ENCODE data around the gene PNPO. TPM values are rescaled to one million over a fixed set of nuclear protein-coding genes. Genes with fewer than 3 reads are reported as not detected.

PNPO gene
- total and polyA plus RNA-seq, 2 donors: 9.0 to 21.4 TPM

DNA sequence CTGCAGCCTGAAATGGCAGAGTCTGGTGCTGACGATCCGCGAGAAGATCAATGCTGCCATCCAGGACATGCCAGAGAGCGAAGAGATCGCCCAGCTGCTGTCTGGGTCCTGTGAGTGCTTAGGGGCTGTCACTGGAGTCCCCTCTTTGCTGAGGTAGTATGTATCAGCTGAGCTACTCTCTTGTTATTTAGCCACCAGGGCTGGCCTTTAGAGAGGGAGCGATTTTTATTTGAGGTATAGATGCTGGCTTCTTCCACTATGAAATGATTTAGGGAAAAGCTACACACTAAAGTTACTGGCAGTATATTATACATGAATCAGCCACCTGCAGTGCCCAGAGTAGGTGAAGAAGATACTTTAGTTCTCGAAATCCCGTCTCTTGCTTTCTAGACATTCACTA lies 32.2 kb downstream of the PNPO start:
- 97% methylated on average over 8 of the region's 8 CpGs for WGBS
- Histone ChIP-seq H3K4me1 (ENCODE audit: control insufficient read depth in 2 of 2, insufficient read depth in 2 of 2, low read length in 2 of 2) (peaks cover 23 to 65% of the 10 kb centered on the region in 2 donors), H3K4me3 (ENCODE audit: low read length in 2 of 2) (no peak overlapping the region), H3K27ac (ENCODE audit: low read depth in 1 of 2, low read length in 1 of 2) (no peak overlapping the region), H3K36me3 (ENCODE audit: control insufficient read depth in 2 of 2, insufficient read depth in 2 of 2, low read length in 1 of 2) (peaks cover 28 to 41% of the 10 kb centered on the region in 2 donors), H3K9me3 (ENCODE audit: control insufficient read depth in 2 of 2, insufficient read depth in 1 of 2, low read length in 1 of 2) (no peaks in the 10 kb centered on the region), H3K27me3 (ENCODE audit: control insufficient read depth in 2 of 2, insufficient read depth in 1 of 2, low read length in 1 of 2) (no peaks in the 10 kb centered on the region)
- DNase-seq (ENCODE audit: low read depth in 6 of 9, low spot score in 9 of 9): no peak

- peak in 1 of 9 donors; percentile 28 for DNase-seq (ENCODE audit: low read depth in 6 of 9, low spot score in 9 of 9)
Measured at GRCh38 chr17:47975189-47975822, 33.9 kb downstream of the PNPO start.

GRCh38 chr17:47975823-47976205 lies 34.4 kb downstream of the PNPO start:
- 29% methylated on average over 10 of the region's 10 CpGs for WGBS
- H3K4me1 ChIP-seq (ENCODE audit: control insufficient read depth in 2 of 2, insufficient read depth in 2 of 2, low read length in 2 of 2): peaks cover 18 to 61% of the 10 kb centered on the region in 2 donors
- DNase-seq (ENCODE audit: low read depth in 6 of 9, low spot score in 9 of 9): peak in 5 of 9 donors; percentile 13 to 68 (median 45)
- H3K27me3 ChIP-seq (ENCODE audit: control insufficient read depth in 2 of 2, insufficient read depth in 1 of 2, low read length in 1 of 2): no peaks in the 10 kb centered on the region
- no peaks in the 10 kb centered on the region for H3K9me3 ChIP-seq (ENCODE audit: control insufficient read depth in 2 of 2, insufficient read depth in 1 of 2, low read length in 1 of 2)
- no peak overlapping the region for H3K4me3 ChIP-seq (ENCODE audit: low read length in 2 of 2)
- H3K36me3 ChIP-seq (ENCODE audit: control insufficient read depth in 2 of 2, insufficient read depth in 2 of 2, low read length in 1 of 2): peaks cover 50 to 62% of the 10 kb centered on the region in 2 donors
- H3K27ac ChIP-seq (ENCODE audit: low read depth in 1 of 2, low read length in 1 of 2): peak overlapping the region; percentile 77 to 84

More at GRCh38 chr17:47975189-47975822, 33.9 kb downstream of the PNPO start:
- Histone ChIP-seq H3K27ac (ENCODE audit: low read depth in 1 of 2, low read length in 1 of 2) (peak overlapping the region; percentile 77 to 84), H3K36me3 (ENCODE audit: control insufficient read depth in 2 of 2, insufficient read depth in 2 of 2, low read length in 1 of 2) (peaks cover 45 to 57% of the 10 kb centered on the region in 2 donors), H3K4me3 (ENCODE audit: low read length in 2 of 2) (no peak overlapping the region), H3K27me3 (ENCODE audit: control insufficient read depth in 2 of 2, insufficient read depth in 1 of 2, low read length in 1 of 2) (no peaks in the 10 kb centered on the region), H3K9me3 (ENCODE audit: control insufficient read depth in 2 of 2, insufficient read depth in 1 of 2, low read length in 1 of 2) (no peaks in the 10 kb centered on the region), H3K4me1 (ENCODE audit: control insufficient read depth in 2 of 2, insufficient read depth in 2 of 2, low read length in 2 of 2) (peaks cover 21 to 61% of the 10 kb centered on the region in 2 donors)
- 62% methylated on average over 15 of the region's 15 CpGs for WGBS

GRCh38 chr17:47978324-47978723 lies 37.0 kb downstream of the PNPO start:
- peak in 7 of 9 donors; percentile 21 to 73 (median 54) for DNase-seq (ENCODE audit: low read depth in 6 of 9, low spot score in 9 of 9)
- H3K36me3 ChIP-seq (ENCODE audit: control insufficient read depth in 2 of 2, insufficient read depth in 2 of 2, low read length in 1 of 2): peaks cover 69 to 88% of the 10 kb centered on the region in 2 donors
- no peaks in the 10 kb centered on the region for H3K9me3 ChIP-seq (ENCODE audit: control insufficient read depth in 2 of 2, insufficient read depth in 1 of 2, low read length in 1 of 2)
- no peaks in the 10 kb centered on the region for H3K27me3 ChIP-seq (ENCODE audit: control insufficient read depth in 2 of 2, insufficient read depth in 1 of 2, low read length in 1 of 2)
- H3K4me1 ChIP-seq (ENCODE audit: control insufficient read depth in 2 of 2, insufficient read depth in 2 of 2, low read length in 2 of 2): peaks cover 10 to 57% of the 10 kb centered on the region in 2 donors
- 42% methylated on average over 7 of the region's 7 CpGs for WGBS
- H3K4me3 ChIP-seq (ENCODE audit: low read length in 2 of 2): no peak overlapping the region
- no peak overlapping the region for H3K27ac ChIP-seq (ENCODE audit: low read depth in 1 of 2, low read length in 1 of 2)

DNA sequence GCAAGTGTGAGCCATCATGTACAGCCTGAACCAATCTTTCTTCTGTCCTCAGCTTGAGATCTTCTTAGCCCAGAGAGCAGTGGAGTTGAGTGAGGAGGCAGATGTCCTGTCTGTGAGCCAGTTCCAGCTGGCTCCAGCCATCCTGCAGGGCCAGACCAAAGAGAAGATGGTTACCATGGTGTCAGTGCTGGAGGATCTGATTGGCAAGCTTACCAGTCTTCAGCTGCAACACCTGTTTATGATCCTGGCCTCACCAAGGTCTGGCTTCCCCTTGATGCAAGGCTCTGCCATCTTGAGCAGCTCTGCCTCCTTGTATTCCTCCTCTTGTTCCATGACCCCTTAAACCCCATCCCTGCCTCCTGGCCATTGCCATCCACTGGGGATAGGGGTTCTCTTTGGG lies 39.2 kb downstream of the PNPO start:
- no peaks in the 10 kb centered on the region for H3K27me3 ChIP-seq (ENCODE audit: control insufficient read depth in 2 of 2, insufficient read depth in 1 of 2, low read length in 1 of 2)
- H3K9me3 ChIP-seq (ENCODE audit: control insufficient read depth in 2 of 2, insufficient read depth in 1 of 2, low read length in 1 of 2): no peaks in the 10 kb centered on the region
- H3K4me3 ChIP-seq (ENCODE audit: low read length in 2 of 2): no peak overlapping the region
- no peak overlapping the region for H3K27ac ChIP-seq (ENCODE audit: low read depth in 1 of 2, low read length in 1 of 2)
- peaks cover 6 to 39% of the 10 kb centered on the region in 2 donors for H3K4me1 ChIP-seq (ENCODE audit: control insufficient read depth in 2 of 2, insufficient read depth in 2 of 2, low read length in 2 of 2)
- H3K36me3 ChIP-seq (ENCODE audit: control insufficient read depth in 2 of 2, insufficient read depth in 2 of 2, low read length in 1 of 2): peaks cover 72 to 78% of the 10 kb centered on the region in 2 donors
- no peak for DNase-seq (ENCODE audit: low read depth in 6 of 9, low spot score in 9 of 9)

DNA sequence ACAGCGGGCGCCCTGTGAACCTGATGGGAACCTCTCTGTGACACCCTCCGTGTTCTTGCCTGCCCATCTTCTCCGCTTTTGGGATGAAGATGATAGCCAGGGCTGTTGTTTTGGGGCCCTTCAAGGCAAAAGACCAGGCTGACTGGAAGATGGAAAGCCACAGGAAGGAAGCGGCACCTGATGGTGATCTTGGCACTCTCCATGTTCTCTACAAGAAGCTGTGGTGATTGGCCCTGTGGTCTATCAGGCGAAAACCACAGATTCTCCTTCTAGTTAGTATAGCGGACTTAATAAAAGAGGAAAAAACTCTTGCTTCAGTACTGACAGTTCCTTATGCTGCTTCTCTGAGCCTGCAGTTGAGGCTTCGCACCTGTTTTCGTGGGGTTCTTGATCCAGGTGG lies 40.1 kb downstream of the PNPO start:
- Histone ChIP-seq H3K9me3 (ENCODE audit: control insufficient read depth in 2 of 2, insufficient read depth in 1 of 2, low read length in 1 of 2) (no peaks in the 10 kb centered on the region), H3K27ac (ENCODE audit: low read depth in 1 of 2, low read length in 1 of 2) (no peak overlapping the region), H3K4me1 (ENCODE audit: control insufficient read depth in 2 of 2, insufficient read depth in 2 of 2, low read length in 2 of 2) (peaks cover 0 to 30% of the 10 kb centered on the region in 2 donors), H3K4me3 (ENCODE audit: low read length in 2 of 2) (no peak overlapping the region), H3K27me3 (ENCODE audit: control insufficient read depth in 2 of 2, insufficient read depth in 1 of 2, low read length in 1 of 2) (no peaks in the 10 kb centered on the region), H3K36me3 (ENCODE audit: control insufficient read depth in 2 of 2, insufficient read depth in 2 of 2, low read length in 1 of 2) (peaks cover 68 to 72% of the 10 kb centered on the region in 2 donors)
- no peak for DNase-seq (ENCODE audit: low read depth in 6 of 9, low spot score in 9 of 9)
- 29% methylated on average over 9 of the region's 9 CpGs for WGBS

DNA sequence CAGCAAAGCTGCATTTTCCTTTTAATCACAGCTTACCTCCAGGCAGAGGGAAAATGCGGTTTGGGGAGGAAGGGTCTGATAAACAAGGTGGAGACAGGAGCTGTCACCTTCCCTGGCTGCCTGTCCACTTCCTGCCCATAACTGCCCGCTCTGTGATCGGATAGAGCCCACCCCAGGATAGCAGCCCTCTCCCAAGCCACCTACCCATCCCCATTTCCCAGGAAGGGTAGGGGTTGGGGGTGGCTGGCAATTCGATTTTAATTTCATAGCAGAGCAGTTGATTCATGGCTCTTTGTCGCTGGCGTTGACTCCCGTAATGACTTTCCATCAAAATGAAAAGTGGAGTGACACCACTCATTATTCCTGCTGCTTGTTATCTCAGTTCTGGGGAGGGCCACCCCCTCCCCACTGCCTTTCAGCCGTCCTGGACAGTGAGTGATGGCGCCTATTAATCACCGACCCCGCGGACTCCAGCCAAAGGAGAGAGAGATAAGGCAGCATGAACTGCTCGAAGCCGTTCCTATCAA lies 40.8 kb downstream of the PNPO start:
- no peak overlapping the region for H3K4me3 ChIP-seq (ENCODE audit: low read length in 2 of 2)
- peaks cover 0 to 26% of the 10 kb centered on the region in 2 donors for H3K4me1 ChIP-seq (ENCODE audit: control insufficient read depth in 2 of 2, insufficient read depth in 2 of 2, low read length in 2 of 2)
- H3K27ac ChIP-seq (ENCODE audit: low read depth in 1 of 2, low read length in 1 of 2): no peak overlapping the region
- H3K36me3 ChIP-seq (ENCODE audit: control insufficient read depth in 2 of 2, insufficient read depth in 2 of 2, low read length in 1 of 2): peaks cover 67 to 69% of the 10 kb centered on the region in 2 donors
- no peak for DNase-seq (ENCODE audit: low read depth in 6 of 9, low spot score in 9 of 9)
- H3K9me3 ChIP-seq (ENCODE audit: control insufficient read depth in 2 of 2, insufficient read depth in 1 of 2, low read length in 1 of 2): no peaks in the 10 kb centered on the region
- no peaks in the 10 kb centered on the region for H3K27me3 ChIP-seq (ENCODE audit: control insufficient read depth in 2 of 2, insufficient read depth in 1 of 2, low read length in 1 of 2)
- WGBS: 89% methylated on average over 14 of the region's 14 CpGs

DNA sequence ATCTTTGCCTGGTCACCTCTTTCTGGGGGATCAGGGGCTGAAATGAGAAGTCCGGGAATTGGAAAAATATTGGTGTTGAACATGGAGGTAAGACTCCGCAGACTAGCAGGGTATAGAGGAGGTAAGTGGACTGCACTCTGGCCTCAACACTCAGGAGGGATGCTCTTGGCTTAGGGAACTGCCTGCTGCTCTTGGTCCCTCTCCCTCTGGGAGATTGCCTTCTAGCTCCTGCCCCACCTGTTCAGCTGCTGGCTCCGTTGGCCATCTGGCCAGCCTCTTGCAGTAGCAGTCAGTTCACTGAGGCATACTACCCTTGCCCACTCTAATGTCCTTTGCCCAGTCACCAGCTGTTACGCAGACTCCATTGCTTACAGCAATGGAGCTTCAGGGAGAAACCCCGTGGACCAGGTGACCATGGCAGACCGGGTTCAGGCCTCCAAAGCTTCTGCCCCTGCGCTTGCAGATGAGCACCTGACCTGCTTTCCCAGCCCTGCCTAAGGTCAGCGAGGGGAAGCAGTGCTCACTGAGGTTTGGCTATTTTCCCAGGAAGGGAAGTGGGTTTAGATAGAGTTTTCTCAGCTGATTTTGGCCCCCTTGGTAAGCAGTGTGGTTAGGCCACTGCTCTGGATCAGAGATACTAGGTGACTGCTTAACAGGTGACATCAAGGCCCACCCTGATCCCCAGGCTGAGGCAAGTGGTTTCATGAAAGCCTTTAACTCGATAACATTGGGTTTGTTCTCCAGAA lies 41.4 kb downstream of the PNPO start:
- peaks cover 61 to 63% of the 10 kb centered on the region in 2 donors for H3K36me3 ChIP-seq (ENCODE audit: control insufficient read depth in 2 of 2, insufficient read depth in 2 of 2, low read length in 1 of 2)

More for the DNA sequence above, 41.4 kb downstream of the PNPO start:
- Histone ChIP-seq H3K27ac (ENCODE audit: low read depth in 1 of 2, low read length in 1 of 2) (no peak overlapping the region), H3K9me3 (ENCODE audit: control insufficient read depth in 2 of 2, insufficient read depth in 1 of 2, low read length in 1 of 2) (no peaks in the 10 kb centered on the region), H3K4me1 (ENCODE audit: control insufficient read depth in 2 of 2, insufficient read depth in 2 of 2, low read length in 2 of 2) (peaks cover 0 to 21% of the 10 kb centered on the region in 2 donors), H3K27me3 (ENCODE audit: control insufficient read depth in 2 of 2, insufficient read depth in 1 of 2, low read length in 1 of 2) (no peaks in the 10 kb centered on the region), H3K4me3 (ENCODE audit: low read length in 2 of 2) (no peak overlapping the region)
- 68% methylated on average over 9 of the region's 9 CpGs for WGBS
- DNase-seq (ENCODE audit: low read depth in 6 of 9, low spot score in 9 of 9): no peak
